Measurements from ENCODE around the gene GMDS.

The GMDS gene

DNA sequence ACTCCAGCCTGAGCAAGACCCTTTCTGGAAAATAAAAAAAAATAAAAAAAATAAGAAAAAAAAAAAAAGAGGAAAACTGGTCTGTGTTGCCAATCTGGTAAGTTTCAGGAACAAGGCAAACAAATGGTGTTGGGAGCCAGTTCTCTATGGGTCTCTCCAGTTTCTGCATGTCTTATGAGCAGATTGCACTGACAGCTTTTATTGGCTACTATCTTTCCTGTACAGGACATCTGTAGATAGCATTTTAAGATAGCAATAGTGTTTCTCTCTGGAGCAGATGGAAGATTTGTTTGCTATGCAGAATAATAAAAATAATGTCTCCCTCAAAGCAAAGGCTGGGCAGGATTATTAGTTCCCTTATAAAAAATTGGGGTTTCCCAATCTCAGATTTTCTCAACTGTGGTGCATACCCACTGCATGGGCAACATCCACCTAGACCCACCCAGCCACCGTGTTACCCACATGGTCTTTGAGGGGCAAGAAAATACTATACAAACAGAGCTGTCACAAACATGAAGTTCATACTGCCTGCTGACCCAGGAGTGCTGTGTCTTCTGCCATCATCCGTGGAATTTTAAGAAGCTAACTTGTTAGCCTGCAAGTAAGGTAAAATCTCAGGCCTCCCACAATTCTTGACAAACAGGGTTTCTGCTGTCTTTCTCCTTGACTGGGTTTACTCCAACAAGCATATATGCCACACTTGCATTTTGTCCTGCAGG, 9.5 kb downstream of the GMDS start:
- Histone ChIP-seq H3K9ac (ENCODE audit: low read depth, low read length) (no peak overlapping the region), H3K4me1 (ENCODE audit: insufficient read depth, low read length) (peaks cover 14% of the 10 kb centered on the region; the same call in 1 of the 2 replicates), H3K27me3 (ENCODE audit: insufficient read depth, low read length) (no peaks in the 10 kb centered on the region), H3K4me3 (ENCODE audit: low read length) (no peak overlapping the region), H3K27ac (ENCODE audit: low read length) (no peak overlapping the region), H3K9me3 (ENCODE audit: insufficient read depth, low read depth, low read length) (no peaks in the 10 kb centered on the region), H3K36me3 (ENCODE audit: insufficient read depth, low read depth, low read length) (no peaks in the 10 kb centered on the region)

DNA sequence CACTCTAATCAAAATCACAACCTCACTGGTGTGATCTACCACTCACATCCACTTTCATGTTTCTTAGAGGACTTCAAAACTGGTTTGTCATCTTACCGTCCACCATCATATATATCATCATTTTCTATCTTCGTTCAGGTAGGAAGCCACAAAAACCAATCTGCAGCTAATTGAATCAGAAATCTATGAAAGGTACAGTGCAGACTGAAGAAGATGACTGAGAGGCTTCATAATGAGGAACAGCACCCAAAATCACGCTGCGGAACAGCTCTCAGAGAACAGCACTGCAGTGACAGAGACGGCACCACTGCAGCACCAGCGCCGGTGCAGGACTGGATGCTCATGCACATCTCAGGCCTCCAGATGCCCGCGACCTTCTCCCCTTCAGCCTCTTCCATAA, 13.0 kb downstream of the GMDS start:
- Histone ChIP-seq H3K27ac (ENCODE audit: low read length) (no peak overlapping the region), H3K9ac (ENCODE audit: low read depth, low read length) (no peak overlapping the region), H3K4me1 (ENCODE audit: insufficient read depth, low read length) (peaks cover 25% of the 10 kb centered on the region; the same call in 1 of the 2 replicates), H3K36me3 (ENCODE audit: insufficient read depth, low read depth, low read length) (no peaks in the 10 kb centered on the region), H3K4me3 (ENCODE audit: low read length) (no peak overlapping the region), H3K27me3 (ENCODE audit: insufficient read depth, low read length) (no peaks in the 10 kb centered on the region), H3K9me3 (ENCODE audit: insufficient read depth, low read depth, low read length) (no peaks in the 10 kb centered on the region)

DNA sequence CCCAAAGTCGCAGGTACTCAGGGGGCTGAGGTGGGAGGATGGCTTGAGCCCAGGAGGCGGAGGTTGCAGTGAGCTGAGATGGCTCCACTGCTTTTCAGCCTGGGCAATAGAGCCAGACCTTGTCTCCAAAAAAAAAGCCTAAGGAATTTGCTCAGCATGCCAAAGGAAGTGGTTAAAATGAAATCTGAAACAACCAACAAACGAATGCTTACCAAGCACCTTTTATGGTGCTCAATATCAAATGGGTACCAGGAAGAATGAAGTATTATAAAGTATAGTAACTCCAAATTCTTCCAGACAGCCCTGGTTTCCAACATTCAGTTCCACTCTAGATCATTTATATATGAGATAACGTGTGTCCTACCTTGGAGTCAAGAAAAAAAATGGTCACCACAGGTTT, 14.0 kb downstream of the GMDS start:
- Histone ChIP-seq H3K9me3 (ENCODE audit: insufficient read depth, low read depth, low read length) (no peaks in the 10 kb centered on the region), H3K36me3 (ENCODE audit: insufficient read depth, low read depth, low read length) (no peaks in the 10 kb centered on the region), H3K4me1 (ENCODE audit: insufficient read depth, low read length) (peaks cover 25% of the 10 kb centered on the region; the same call in 1 of the 2 replicates), H3K27ac (ENCODE audit: low read length) (no peak overlapping the region), H3K4me3 (ENCODE audit: low read length) (no peak overlapping the region), H3K27me3 (ENCODE audit: insufficient read depth, low read length) (no peaks in the 10 kb centered on the region), H3K9ac (ENCODE audit: low read depth, low read length) (no peak overlapping the region)

DNA sequence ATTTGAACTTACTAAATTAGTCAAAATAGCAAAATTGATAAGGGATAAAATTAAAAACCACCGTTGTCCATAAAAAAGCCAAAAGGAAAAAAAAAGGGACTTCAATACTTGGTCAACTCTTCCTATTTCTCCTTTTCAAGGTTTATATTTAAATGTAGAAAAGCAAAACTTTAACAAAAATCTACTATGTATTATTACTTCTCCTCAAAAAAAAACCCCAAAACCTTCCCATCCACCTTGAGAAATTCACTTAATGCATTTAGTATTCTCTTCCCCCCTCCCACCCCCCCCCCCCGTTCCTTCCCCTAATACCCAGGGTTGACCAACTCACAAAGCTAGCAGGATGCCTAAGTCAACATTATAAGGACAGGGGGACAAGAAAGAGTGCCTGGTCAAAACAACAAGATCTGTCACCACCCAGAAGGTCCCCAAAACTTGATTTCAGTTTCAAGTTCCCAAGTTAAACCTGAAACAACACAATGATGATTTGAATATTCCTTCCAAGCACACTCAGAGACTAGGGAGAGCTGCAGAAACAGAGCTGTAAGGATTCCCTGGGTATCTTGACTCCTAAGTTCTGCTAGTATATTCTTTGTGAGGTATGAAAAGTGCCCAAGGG, 14.6 kb downstream of the GMDS start:
- Histone ChIP-seq H3K9ac (ENCODE audit: low read depth, low read length) (no peak overlapping the region), H3K27me3 (ENCODE audit: insufficient read depth, low read length) (no peaks in the 10 kb centered on the region), H3K36me3 (ENCODE audit: insufficient read depth, low read depth, low read length) (no peaks in the 10 kb centered on the region), H3K9me3 (ENCODE audit: insufficient read depth, low read depth, low read length) (no peaks in the 10 kb centered on the region), H3K4me1 (ENCODE audit: insufficient read depth, low read length) (peaks cover 25% of the 10 kb centered on the region; the same call in 1 of the 2 replicates), H3K27ac (ENCODE audit: low read length) (no peak overlapping the region), H3K4me3 (ENCODE audit: low read length) (no peak overlapping the region)

DNA sequence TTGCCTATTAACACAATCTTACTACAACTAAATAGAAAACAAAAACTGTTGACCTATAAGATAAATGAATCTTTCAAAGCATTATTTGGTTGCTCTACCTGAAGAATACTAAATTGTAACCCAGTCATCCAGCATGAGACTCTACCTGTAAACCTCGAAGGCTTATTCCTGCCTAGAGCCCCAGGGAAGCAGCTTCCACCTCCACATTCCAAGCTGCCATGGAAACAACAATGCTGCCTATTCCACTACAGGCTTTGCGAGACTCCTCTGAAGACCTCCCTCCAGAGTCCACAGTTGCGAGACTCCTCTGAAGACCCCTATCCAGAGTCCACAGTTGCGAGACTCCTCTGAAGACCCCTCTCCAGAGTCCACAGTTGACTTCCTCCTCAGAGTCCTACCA, 15.7 kb downstream of the GMDS start:
- no peak overlapping the region for H3K4me3 ChIP-seq (ENCODE audit: low read length)
- H3K4me1 ChIP-seq (ENCODE audit: insufficient read depth, low read length) = peaks cover 25% of the 10 kb centered on the region; the same call in 1 of the 2 replicates
- no peaks in the 10 kb centered on the region for H3K27me3 ChIP-seq (ENCODE audit: insufficient read depth, low read length)
- no peak overlapping the region for H3K9ac ChIP-seq (ENCODE audit: low read depth, low read length)
- no peak overlapping the region for H3K27ac ChIP-seq (ENCODE audit: low read length)
- H3K9me3 ChIP-seq (ENCODE audit: insufficient read depth, low read depth, low read length) = no peaks in the 10 kb centered on the region
- H3K36me3 ChIP-seq (ENCODE audit: insufficient read depth, low read depth, low read length) = no peaks in the 10 kb centered on the region

DNA sequence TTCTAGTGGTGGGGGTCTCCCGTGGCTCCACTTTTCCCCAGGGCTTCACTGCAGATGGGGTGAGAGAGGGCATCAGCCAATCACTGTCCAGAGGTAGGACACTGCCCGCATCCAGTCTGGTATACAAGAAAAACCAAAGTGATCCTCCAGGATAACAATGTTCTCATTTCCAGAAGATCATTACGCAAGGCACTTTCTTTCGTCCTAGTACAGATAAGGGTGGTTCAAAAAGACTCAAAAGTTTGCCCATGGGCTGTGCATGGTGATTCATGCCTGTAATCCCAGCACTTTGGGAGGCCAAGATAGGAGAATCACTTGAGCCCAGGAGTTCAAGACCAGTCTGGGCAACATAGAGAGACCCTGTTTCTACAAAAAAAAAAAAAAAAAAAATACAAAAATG, 16.4 kb downstream of the GMDS start:
- Histone ChIP-seq H3K27me3 (ENCODE audit: insufficient read depth, low read length) (no peaks in the 10 kb centered on the region), H3K27ac (ENCODE audit: low read length) (no peak overlapping the region), H3K4me1 (ENCODE audit: insufficient read depth, low read length) (peaks cover 25% of the 10 kb centered on the region; the same call in 1 of the 2 replicates), H3K36me3 (ENCODE audit: insufficient read depth, low read depth, low read length) (no peaks in the 10 kb centered on the region), H3K9ac (ENCODE audit: low read depth, low read length) (no peak overlapping the region), H3K9me3 (ENCODE audit: insufficient read depth, low read depth, low read length) (no peaks in the 10 kb centered on the region), H3K4me3 (ENCODE audit: low read length) (no peak overlapping the region)

DNA sequence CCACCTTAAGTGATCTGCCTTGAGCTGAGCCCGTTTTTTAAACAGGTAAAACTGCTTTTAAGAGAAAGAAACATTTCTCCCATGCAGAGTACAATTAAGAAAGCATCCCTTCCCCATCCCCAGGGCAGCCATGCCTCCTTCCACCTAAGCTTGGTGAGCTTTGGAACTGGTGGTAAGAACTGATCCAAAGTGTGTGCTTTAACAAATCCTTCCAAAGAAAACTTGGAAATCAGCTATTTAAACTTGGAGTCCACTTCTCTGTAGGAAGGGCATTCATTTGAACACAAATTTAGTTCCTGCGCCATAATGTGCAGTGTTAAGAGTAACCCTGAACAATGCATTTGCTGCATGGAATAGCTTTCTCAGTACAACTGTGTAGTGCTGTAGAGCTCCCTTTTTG, 17.0 kb downstream of the GMDS start:
- no peak overlapping the region for H3K4me3 ChIP-seq (ENCODE audit: low read length)
- H3K36me3 ChIP-seq (ENCODE audit: insufficient read depth, low read depth, low read length) = no peaks in the 10 kb centered on the region
- H3K9ac ChIP-seq (ENCODE audit: low read depth, low read length) = no peak overlapping the region
- H3K27ac ChIP-seq (ENCODE audit: low read length) = no peak overlapping the region
- no peaks in the 10 kb centered on the region for H3K27me3 ChIP-seq (ENCODE audit: insufficient read depth, low read length)
- H3K4me1 ChIP-seq (ENCODE audit: insufficient read depth, low read length) = peaks cover 25% of the 10 kb centered on the region; the same call in 1 of the 2 replicates
- H3K9me3 ChIP-seq (ENCODE audit: insufficient read depth, low read depth, low read length) = no peaks in the 10 kb centered on the region

DNA sequence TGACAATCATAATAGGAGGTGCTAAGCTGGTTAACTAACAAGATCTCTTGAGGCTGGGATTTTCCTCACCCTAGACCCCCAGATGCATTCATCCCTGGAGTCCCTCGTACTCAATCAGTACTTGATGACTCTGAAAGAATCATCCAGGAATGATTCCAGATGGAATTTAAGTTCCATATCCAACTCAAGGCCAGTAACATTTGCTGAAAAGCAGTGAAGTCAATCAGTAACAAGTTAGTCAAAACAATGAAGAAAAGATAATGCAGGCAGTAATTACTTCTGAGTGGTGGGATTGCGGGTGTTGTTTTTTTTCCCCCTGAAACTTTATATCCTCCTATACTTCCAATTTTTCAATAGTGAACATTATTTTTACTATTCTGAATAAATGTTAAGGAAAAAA, 18.6 kb downstream of the GMDS start:
- Histone ChIP-seq H3K27ac (ENCODE audit: low read length) (no peak overlapping the region), H3K9me3 (ENCODE audit: insufficient read depth, low read depth, low read length) (no peaks in the 10 kb centered on the region), H3K9ac (ENCODE audit: low read depth, low read length) (no peak overlapping the region), H3K4me3 (ENCODE audit: low read length) (no peak overlapping the region), H3K36me3 (ENCODE audit: insufficient read depth, low read depth, low read length) (no peaks in the 10 kb centered on the region), H3K4me1 (ENCODE audit: insufficient read depth, low read length) (peaks cover 26% of the 10 kb centered on the region), H3K27me3 (ENCODE audit: insufficient read depth, low read length) (no peaks in the 10 kb centered on the region)

DNA sequence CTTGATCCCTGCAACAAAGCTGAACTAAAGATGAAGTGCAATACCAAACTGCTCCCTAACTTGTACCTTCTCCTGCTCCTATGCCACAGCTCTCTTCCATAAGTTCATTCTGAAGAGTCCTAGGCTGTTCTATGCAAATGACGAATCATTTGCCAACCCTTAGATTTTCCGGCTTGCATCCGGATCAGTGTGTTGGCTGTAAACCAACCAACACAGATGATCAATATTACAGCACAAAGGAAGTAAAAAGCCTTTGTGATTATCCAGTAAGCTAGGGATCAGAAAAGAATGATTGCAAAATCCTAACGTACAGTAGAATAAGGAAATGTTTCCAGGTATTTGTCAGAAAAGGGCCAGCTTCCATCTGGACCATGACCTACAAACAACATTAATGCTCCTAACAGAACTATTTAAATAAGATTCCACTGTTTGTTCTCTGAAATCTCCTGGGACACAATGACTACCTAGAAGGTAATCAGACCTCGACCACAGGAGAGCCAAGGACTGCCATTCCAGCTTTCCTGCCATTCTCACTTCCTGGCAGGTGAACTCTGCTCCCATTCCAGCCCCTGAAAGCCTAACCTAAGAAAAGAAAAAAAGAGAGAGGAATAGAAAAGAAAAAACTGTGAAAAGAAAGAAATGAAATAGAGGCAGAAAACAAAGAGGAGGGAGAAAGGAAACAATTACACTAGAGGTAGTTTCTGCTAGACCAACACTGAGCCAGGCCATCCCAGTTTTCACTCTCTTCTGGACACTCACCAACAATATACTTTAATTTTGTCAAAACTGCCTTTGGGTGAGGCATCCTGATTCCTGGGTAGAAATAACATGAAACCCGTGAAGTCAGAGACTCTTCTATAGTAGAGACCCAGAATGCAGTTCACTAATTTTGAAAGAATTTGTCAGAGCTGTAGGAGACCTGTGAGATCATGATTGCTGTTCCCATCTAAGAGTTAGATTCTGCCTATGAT, 19.7 kb downstream of the GMDS start:
- no peak overlapping the region for H3K27ac ChIP-seq (ENCODE audit: low read length)
- no peak overlapping the region for H3K9ac ChIP-seq (ENCODE audit: low read depth, low read length)
- peaks cover 20% of the 10 kb centered on the region for H3K4me1 ChIP-seq (ENCODE audit: insufficient read depth, low read length)
- H3K36me3 ChIP-seq (ENCODE audit: insufficient read depth, low read depth, low read length) = no peaks in the 10 kb centered on the region
- no peak overlapping the region for H3K4me3 ChIP-seq (ENCODE audit: low read length)
- H3K27me3 ChIP-seq (ENCODE audit: insufficient read depth, low read length) = no peaks in the 10 kb centered on the region
- no peaks in the 10 kb centered on the region for H3K9me3 ChIP-seq (ENCODE audit: insufficient read depth, low read depth, low read length)

DNA sequence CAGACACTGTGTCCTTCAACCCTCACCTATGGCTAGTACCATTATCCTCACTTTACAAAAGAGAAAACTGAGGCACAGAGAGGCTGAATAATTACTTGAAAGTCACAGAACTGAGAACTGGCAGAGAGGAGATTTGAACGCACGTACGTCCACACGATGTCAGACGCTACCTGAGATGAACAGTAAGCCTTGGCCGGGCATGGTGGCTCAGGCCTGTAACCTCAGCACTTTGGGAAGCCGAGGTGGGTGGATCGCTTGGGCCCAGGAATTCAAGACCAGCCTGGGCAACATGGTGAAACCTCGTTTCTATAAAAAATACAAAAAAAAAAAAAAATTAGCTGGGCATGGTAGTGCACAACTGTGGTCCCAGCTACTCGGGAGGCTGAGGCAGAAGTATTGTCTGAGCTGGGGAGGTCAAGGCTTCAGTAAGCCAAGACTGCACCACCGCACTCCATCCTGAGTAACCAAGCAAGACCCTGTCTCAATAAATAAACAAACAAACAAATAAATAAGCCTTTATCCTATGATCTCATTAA, 20.5 kb downstream of the GMDS start:
- H3K4me1 ChIP-seq (ENCODE audit: insufficient read depth, low read length) = peaks cover 15% of the 10 kb centered on the region
- H3K27me3 ChIP-seq (ENCODE audit: insufficient read depth, low read length) = no peaks in the 10 kb centered on the region
- H3K9me3 ChIP-seq (ENCODE audit: insufficient read depth, low read depth, low read length) = no peaks in the 10 kb centered on the region
- H3K36me3 ChIP-seq (ENCODE audit: insufficient read depth, low read depth, low read length) = no peaks in the 10 kb centered on the region
- H3K27ac ChIP-seq (ENCODE audit: low read length) = no peak overlapping the region
- H3K4me3 ChIP-seq (ENCODE audit: low read length) = no peak overlapping the region
- no peak overlapping the region for H3K9ac ChIP-seq (ENCODE audit: low read depth, low read length)

DNA sequence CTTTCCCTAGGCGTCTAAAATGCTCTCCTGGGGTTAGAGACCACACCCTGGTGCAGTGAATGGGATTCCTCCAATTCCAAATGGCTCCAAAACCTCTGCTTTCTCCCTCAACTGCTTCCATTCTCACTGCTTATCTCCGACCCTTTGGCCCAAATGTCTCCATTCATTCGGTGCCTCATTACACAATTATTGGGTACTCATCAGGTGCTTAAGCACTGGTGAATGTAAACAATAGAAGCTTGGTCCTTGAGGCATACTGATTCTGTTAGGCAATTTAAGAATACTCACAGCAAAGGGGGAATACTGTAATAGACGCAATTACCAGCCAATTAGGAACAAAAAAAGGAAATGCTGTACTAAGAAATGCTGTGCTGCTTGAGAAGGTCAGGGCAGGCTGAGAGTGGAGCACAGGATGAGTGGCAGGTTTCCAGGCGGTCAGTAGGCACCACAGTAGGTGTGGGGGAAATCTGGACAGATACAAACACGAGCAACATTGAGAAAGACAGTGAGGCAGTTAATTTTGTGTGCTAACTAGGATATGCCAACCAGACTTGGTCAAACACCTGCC, 23.0 kb downstream of the GMDS start:
- Histone ChIP-seq H3K4me1 (ENCODE audit: insufficient read depth, low read length) (peaks cover 9% of the 10 kb centered on the region), H3K9ac (ENCODE audit: low read depth, low read length) (no peak overlapping the region), H3K36me3 (ENCODE audit: insufficient read depth, low read depth, low read length) (no peaks in the 10 kb centered on the region), H3K4me3 (ENCODE audit: low read length) (no peak overlapping the region), H3K27ac (ENCODE audit: low read length) (no peak overlapping the region), H3K27me3 (ENCODE audit: insufficient read depth, low read length) (no peaks in the 10 kb centered on the region), H3K9me3 (ENCODE audit: insufficient read depth, low read depth, low read length) (no peaks in the 10 kb centered on the region)

Measured in iPS-20b (cell line).